ENCODE measurements around the gene STK32C.

Gene STK32C

DNA sequence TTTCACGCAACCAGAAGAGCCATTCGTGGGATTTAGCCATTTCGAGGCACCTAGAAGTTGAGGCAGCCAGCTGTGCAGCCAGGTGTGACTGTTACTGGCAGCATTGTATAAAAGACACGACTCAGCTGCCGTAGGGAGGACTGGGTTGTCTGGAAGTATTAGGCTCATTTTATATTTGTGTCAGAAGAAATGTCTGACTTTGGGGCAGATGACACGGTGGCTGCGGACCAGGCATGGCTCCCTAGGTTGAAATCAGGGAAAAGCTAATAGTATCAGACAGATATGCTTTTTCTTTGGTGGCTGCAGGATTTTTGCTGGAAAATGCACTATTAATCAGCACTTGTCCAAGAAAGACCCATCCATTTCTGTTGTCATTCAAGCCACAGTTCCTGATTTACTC is 125.2 kb downstream of the STK32C start:
- no peak for DNase-seq (ENCODE audit: low spot score)

- DNase-seq (ENCODE audit: low spot score): no peak
Observed at GRCh38 chr10:132181691-132182425, 125.9 kb downstream of the STK32C start.

DNA sequence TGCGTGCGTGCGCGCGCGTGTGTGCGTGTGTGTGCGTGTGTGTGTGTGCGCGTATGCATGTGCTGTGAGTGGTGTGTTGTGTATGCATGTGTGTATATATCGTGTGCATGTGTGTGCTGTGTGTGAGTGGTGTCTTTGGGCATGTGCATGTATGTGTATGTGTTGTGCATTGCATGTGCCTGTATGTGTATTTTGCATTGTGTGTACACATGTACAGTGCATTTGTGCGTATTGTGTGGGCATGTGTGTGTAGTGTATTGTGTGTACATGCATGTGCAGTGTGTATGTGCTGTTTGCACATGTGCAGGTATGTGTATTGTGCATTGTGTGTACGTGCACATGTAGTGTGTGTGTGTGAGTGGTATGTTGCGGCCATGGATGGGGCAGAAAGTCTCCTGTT is 127.0 kb downstream of the STK32C start:
- no peak for DNase-seq (ENCODE audit: low spot score)

DNA sequence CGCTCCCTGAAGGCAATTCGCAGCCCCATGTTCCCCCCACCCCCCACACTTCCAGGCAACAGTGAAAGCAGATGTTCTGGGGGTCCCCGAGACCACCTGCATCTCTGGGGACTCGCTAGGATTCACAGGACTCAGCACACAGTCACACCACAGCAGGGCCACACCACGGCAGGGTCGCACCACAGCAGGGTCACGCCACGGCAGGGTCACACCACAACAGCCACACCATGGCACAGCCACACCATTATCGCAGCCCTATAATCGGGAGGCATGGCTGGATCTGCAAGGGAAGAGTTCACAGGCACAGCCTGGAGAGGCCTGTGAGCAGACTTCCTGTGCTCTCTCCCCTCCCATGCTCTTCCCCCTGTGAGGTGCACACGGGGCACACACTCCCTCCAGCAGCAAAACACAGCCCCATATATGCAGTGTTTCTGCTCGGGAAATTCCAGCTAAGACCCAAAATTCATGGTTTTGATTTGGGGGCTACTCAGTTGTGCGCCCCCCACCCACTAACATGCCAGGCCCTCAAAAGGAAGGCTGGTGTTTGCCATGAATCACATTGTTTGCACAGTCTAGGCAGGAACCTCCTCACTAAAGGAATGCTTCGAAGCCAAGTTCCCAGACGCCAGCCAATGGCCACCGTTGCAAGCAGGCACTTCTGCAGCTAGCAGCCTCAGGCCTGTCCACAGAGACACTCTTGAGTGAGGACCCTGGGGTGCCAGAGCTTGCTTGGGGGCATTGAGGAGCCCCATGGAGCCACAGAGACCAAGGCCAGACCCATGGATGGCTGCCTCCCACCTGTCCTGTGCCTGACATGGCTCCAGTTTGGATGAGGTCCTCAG is 128.0 kb downstream of the STK32C start:
- DNase-seq (ENCODE audit: low spot score): no peak

GRCh38 chr10:132178672-132179545 is 128.8 kb downstream of the STK32C start:
- no peak for DNase-seq (ENCODE audit: low spot score)

DNA sequence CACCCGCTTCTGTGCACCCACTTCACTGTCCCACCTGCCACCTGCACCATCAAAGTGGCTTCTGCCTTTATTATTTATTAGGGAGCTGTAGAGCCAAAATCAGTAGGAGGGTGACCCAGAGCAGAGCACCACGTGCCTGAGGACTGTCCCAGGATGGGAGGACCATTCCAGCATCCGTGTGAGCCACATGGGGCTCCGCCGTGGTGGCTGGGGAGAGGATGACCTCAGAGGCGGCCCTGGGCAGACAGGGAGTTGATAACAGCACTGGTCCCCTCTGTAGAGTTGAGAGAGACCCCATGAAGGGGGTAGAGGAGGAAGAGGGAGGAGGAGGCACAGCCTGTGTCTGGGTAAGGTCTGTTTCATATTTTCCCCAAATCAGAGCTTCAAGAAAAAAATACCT is 129.7 kb downstream of the STK32C start:
- DNase-seq (ENCODE audit: low spot score): no peak

- DNase-seq (ENCODE audit: low spot score): no peak
Observed at GRCh38 chr10:132176623-132177500, 130.9 kb downstream of the STK32C start.

- no peak for DNase-seq (ENCODE audit: low spot score)
Observed at GRCh38 chr10:132175907-132176581, 131.7 kb downstream of the STK32C start.

DNA sequence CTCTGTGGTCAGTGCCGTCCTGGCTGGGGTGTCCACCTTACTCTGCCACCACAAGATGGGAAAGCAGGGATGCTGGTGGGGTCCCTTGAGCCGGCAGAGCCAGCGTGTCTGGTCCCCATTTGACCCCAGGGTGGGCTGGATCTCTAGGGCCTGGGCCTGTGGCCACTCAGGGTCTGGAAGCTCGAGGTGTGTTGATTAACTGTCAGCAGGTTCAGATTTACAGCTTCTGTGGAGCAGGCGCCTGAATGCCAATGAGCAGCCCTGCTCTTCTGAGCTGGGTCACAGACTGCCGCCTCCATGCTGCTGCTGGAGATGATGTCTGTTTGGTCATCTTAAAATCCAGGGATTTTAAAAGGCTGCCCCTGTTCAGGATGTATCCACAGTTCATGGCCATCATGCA is 132.3 kb downstream of the STK32C start:
- no peak for DNase-seq (ENCODE audit: low spot score)

DNA sequence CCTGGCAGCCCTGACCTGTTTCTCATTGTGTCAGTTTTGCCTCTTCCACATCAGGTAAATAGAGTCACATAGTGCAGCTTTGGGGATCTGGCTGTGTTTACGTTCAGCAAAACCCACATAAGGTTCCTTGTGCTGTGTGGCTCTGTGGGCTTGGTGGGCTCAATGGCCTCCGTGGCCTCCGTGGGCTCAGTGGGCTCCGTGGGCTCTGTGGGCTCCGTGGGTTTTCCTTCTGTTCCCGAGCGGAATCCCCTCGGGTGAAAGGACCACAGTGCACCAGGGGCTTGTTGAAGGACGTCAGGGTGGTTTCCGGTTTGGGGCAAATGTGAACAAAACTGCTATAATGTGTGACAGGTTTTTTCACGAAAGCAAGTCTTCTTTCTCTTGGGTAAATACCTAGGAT is 133.5 kb downstream of the STK32C start:
- DNase-seq (ENCODE audit: low spot score): no peak

DNA sequence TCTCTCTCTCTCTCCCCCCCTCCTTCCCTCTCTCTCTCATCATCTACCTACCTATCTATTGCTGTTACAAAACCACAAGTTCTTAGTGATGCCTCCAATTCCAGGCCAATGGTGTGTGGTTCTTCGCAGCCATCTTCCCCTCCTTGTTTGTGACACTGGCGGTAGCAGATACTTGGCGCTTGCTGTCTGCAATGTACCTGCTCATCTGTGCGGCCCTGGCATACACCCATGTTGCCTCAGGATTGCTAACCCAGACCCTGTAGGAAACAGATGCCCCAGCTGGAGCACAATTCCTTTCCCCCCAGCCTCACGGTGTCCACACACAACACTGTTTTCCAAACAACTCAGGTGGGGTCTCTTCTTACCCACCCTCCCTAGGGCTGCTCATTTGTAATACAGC is 134.6 kb downstream of the STK32C start:
- no peak for DNase-seq (ENCODE audit: low spot score)

- DNase-seq (ENCODE audit: low spot score): no peak
Observed at GRCh38 chr10:132172091-132173066, 135.4 kb downstream of the STK32C start.

- DNase-seq (ENCODE audit: low spot score): no peak
Observed at GRCh38 chr10:132170561-132171361, 137.0 kb downstream of the STK32C start.

DNA sequence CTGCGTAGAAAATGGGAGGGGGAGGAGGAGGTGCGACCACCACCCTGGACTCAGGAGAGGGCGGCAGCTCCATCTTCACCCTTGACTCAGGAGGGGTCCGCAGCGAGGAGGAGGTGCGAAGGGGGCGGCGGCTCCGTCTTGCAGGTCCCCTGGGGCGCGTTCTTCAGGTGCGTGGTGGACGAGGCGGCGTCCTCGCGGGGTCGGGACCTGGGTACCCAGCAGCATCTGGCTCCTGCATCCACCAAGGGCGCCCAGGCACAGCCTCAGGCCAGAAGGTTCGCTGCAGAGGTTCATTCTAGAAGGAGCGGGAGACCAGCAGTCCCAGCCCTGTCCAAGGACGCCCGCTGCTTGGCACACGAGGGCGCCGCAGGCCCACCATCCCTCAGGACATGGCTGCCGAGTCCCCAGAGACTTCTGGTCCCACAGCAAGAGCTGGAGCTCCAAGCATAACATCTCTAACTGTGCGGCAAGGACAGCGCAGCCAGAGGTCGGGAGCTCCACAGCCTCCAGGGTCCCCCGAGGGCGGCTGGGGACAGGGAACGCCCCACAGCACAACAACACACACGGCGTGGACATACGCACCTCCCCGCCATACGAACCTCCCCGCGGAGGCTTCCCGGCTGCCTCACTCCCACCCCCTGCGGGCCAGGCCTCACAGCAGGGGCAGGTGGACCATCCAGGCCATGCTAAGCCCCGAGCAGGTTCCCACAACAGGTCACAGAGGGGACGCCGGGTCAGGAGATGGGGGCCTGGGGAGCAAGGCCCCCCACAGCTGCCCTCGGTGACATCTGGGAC is 137.8 kb downstream of the STK32C start:
- DNase-seq (ENCODE audit: low spot score): no peak

DNA sequence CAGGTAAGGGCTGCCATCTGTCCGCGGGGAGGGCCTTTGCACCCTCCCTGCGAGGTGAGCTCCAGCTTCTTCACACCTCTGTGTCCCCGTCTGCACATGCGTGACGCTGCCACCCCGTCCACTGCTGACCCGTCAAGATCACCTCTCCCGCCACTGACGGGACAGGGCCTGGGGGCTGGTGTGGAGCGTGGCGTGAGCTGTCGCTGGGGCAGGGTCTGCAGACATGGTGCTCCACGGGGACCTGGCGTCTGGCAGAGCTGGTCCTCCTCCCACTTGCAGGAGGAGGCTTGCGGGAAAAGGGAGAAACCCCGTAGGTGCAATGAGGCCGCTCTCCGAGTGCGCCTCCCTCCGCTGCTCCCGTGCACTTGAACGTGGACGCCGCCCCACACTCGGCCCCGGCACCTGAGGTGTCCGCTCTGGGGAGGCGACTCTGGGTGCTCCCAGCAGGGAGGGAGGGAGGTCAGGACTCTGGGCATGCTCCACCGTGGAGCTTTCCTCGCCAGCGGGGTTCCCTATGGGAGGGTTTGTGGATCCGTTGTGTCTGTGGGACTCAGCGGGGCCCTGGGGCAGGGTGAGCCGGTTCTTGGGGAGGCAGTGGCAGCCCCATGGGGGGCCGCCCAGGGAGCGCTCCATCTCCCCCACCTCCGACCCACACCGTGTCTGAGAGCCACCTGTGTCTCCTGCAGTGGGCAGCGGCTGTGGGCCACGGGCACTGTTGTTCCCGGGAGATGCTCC is 138.6 kb downstream of the STK32C start:
- no peak for DNase-seq (ENCODE audit: low spot score)

DNA sequence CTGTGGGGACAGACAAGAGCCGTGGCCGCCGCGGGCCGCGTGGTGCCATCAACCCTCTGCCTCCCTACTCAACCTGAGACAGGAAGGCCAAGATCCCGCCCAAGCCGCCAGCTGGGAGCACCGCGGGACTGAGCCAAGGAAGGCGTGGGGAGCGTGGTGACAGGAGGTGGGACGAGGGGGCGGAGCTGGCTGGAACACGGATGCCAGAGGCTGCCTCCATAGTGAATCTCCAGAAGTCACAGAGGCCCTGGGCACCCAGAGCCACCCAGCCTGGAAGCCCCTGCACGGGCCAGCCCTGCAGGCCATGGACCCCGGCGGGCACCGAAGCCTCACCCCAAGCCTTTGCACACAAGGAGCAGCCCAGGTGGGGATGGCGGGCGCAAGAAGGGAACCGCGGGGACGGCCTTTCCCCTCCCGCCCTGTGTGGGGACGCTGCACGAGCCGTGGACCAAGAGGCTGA is 139.1 kb downstream of the STK32C start:
- no peak for DNase-seq (ENCODE audit: low spot score)

GRCh38 chr10:132167976-132168375 is 139.8 kb downstream of the STK32C start:
- no peak for DNase-seq (ENCODE audit: low spot score)

Data from activated CD4-positive, alpha-beta T cell treated with anti-CD3 and anti-CD28 coated beads, Interleukin-2, Interleukin-4, amounts not matched to agents 100 ng/mL and 50 ng/mL, durations not matched to agents 16 hours and 8 hours (primary cell).